Esophagus squamous epithelium (tissue), 5 donors: ENCODE data around the gene ADTRP. TPM values are rescaled to one million over a fixed set of nuclear protein-coding genes. Genes with fewer than 3 reads are reported as not detected.

Experiments used
- DNase-seq: peaks from one replicate; lab custom pipeline; 2025; lab: John Stamatoyannopoulos, UW
- H3K27ac ChIP-seq, 4 donors: fragments of 200-600 bp; sonication (generic); one replicate each; pipeline ENCODE4 v1.5.1; 2016 to 2019; ENCODE audit warnings: mild to moderate bottlenecking in 1 of 4
- H3K27me3 ChIP-seq, 4 donors: fragments of 200-600 bp; sonication (generic); 1 replicate in 3 of 4; 2 replicates in 1 of 4; pipeline versions ENCODE4 v1.5.1 to v1.6.0; 2017 to 2021; ENCODE audit warnings: antibody characterized with exemption in 1 of 4
- H3K36me3 ChIP-seq, 3 donors: fragments of 200-600 bp; sonication (generic); one replicate each; pipeline ENCODE4 v1.5.1; 2016 to 2019
- H3K4me1 ChIP-seq, 3 donors: fragments of 200-600 bp; sonication (generic); one replicate each; pipeline ENCODE4 v1.5.1; 2017 to 2019
- H3K4me3 ChIP-seq, 4 donors: fragments of 200-600 bp; sonication (generic); 1 replicate in 3 of 4; 2 replicates in 1 of 4; pipeline ENCODE4 v1.5.1; 2016 to 2019; ENCODE audit warnings: mild to moderate bottlenecking in 2 of 4, moderate library complexity in 1 of 4
- H3K9me3 ChIP-seq, 3 donors: fragments of 200-600 bp; sonication (generic); one replicate each; pipeline ENCODE4 v1.5.1; 2016 to 2019
- CTCF ChIP-seq, 6 experiments: fragments of 450-650 bp in 4 of 6; fragments of 200-600 bp in 2 of 6; sonication (generic) in 2 of 6; IDR thresholded peaks; one replicate each; pipeline ENCODE4 v1.5.1; 2016 to 2019; ENCODE audit warnings: antibody characterized with exemption in 6 of 6, mild to moderate bottlenecking in 4 of 6, moderate library complexity in 4 of 6
- POLR2A ChIP-seq, 4 donors: fragments of 450-650 bp; IDR thresholded peaks; one replicate each; pipeline ENCODE4 v1.6.1; 2017; ENCODE audit warnings: antibody characterized with exemption in 4 of 4, mild to moderate bottlenecking in 4 of 4, moderate library complexity in 3 of 4
- WGBS, 2 donors: methylation state at CpG; one replicate each; pipeline ENCODE4 v1.1.5; 2018; 5-methylcytosine and 5-hydroxymethylcytosine counted together
- intact Hi-C: fragments of 100-400 bp; cut with DNase I; formaldehyde crosslinking; loops from one replicate; pipeline ENCODE4 v1.15.0; 2022
- total RNA-seq, 4 donors: library from RNA; depleted of rRNA; stranded (reverse); fragments of >200 nt; gene quantifications; one replicate each; pipeline ENCODE4 v1.1.0, GENCODE V29; 2016
- donor health status: DM: yes; HTN: yes; CAD: no.

ADTRP gene
- total RNA-seq, 4 donors from 2014 or later = 0.76 to 2.5 (median 1.6) TPM

GRCh38 chr6:11766589-11767450, 11.8 kb downstream of the ADTRP start:
- intact Hi-C loops = no loop called here
- no peak overlapping the region for H3K4me3 ChIP-seq
- H3K9me3 ChIP-seq = no peaks in the 10 kb centered on the region
- no peak for DNase-seq
- peaks cover 29 to 72% (median 48%) of the 10 kb centered on the region in 3 donors for H3K4me1 ChIP-seq
- 53 to 56% methylated on average over 8 of the region's 8 CpGs for WGBS, 2 donors
- peak overlapping the region; percentile 41 to 73 (median 60) for H3K27ac ChIP-seq
- TF ChIP-seq POLR2A (IDR thresholded peaks at IDR 0.05) (no peak), CTCF (IDR thresholded peaks at IDR 0.05) (no peak)
- no peaks in the 10 kb centered on the region for H3K36me3 ChIP-seq
- H3K27me3 ChIP-seq = no peaks in the 10 kb centered on the region

GRCh38 chr6:11766043-11766442, 12.6 kb downstream of the ADTRP start:
- no peak for TF ChIP-seq CTCF (IDR thresholded peaks at IDR 0.05)
- TF ChIP-seq POLR2A (IDR thresholded peaks at IDR 0.05) = no peak
- Histone ChIP-seq H3K9me3 (no peaks in the 10 kb centered on the region), H3K27ac (peak overlapping the region in 3 of 4 donors; percentile 59 to 73 (median 62)), H3K36me3 (no peaks in the 10 kb centered on the region), H3K4me3 (no peak overlapping the region), H3K4me1 (peaks cover 22 to 64% (median 41%) of the 10 kb centered on the region in 3 donors), H3K27me3 (no peaks in the 10 kb centered on the region)
- no peak for DNase-seq
- WGBS, 2 donors = 56 to 65% methylated on average over 2 of the region's 2 CpGs
- intact Hi-C loops = no loop called here

GRCh38 chr6:11764250-11764604, 14.4 kb downstream of the ADTRP start:
- no peak for TF ChIP-seq POLR2A (IDR thresholded peaks at IDR 0.05)
- TF ChIP-seq CTCF (IDR thresholded peaks at IDR 0.05) = no peak
- Histone ChIP-seq H3K4me3 (no peak overlapping the region), H3K27ac (peak overlapping the region in 3 of 4 donors; percentile 69 to 75 (median 71)), H3K36me3 (no peaks in the 10 kb centered on the region), H3K4me1 (peaks cover 8 to 46% (median 27%) of the 10 kb centered on the region in 3 donors), H3K9me3 (no peaks in the 10 kb centered on the region), H3K27me3 (no peaks in the 10 kb centered on the region)
- 80 to 82% methylated on average over 1 of the region's 1 CpG for WGBS, 2 donors
- DNase-seq = no peak
- intact Hi-C loops = no loop called here

- Histone ChIP-seq H3K27ac (peak overlapping the region in 3 of 4 donors; percentile 69 to 75 (median 71)), H3K36me3 (no peaks in the 10 kb centered on the region), H3K4me1 (peaks cover 8 to 40% (median 24%) of the 10 kb centered on the region in 3 donors), H3K4me3 (no peak overlapping the region), H3K9me3 (no peaks in the 10 kb centered on the region), H3K27me3 (no peaks in the 10 kb centered on the region)
- WGBS, 2 donors = 79 to 86% methylated on average over 4 of the region's 4 CpGs
- no peak for TF ChIP-seq POLR2A (IDR thresholded peaks at IDR 0.05)
- TF ChIP-seq CTCF (IDR thresholded peaks at IDR 0.05) = no peak
- intact Hi-C loops = no loop called here
- no peak for DNase-seq
These were observed 14.9 kb downstream of the ADTRP start for GRCh38 chr6:11763460-11764249.
